GM18519 (cell line): ENCODE measurements around the gene DIAPH1.

ENCODE experiments used
- ATAC-seq: cut with Tn5 transposase; IDR thresholded peaks from one replicate; pipeline ENCODE4 v1.9.1; 2021; ENCODE audit warnings: mild to moderate bottlenecking, moderate library complexity; ENCODE audit not compliant: unreplicated experiment, low FRiP score

Gene DIAPH1

DNA sequence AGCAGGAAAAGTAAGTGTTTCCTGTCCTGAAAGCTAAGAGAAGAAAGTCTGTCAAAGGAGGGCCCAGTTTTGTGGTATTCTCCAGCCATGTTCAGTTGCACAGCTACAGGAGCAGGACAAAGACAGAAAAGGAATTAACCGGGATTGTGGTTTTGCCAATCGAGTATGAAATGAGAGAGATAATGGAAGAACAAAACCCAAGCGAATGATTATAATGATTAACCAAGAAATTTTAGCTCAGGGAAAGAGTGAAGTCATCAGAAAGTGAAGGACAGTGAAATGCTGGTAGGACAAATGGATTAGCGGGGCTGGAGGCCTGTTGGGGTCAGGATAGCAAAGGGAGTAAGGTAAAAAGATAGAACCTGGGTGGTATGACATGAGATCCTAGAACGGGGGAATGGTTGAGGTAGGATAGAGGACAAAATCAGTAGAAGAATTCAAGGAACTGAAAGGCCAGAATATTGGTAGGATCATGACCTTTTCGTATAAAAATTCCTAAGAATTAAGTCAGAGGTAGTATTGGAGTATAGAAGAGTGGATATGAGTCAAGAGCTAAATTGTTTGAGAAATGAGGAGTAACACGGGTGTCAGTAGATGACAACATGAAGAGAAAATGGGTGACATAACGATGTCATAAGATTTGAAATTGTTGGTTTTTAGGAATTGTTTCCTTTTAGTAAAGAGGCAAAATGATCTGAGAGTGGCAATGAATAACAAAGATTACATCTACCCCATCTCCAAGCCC, 52.8 kb downstream of the DIAPH1 start:
- ATAC-seq = no peak

GRCh38 chr5:141564216-141564692, 54.5 kb downstream of the DIAPH1 start:
- peak; percentile 91 for ATAC-seq

- no peak for ATAC-seq
Measured at GRCh38 chr5:141560725-141561483, 57.9 kb downstream of the DIAPH1 start.

- no peak for ATAC-seq
Measured at GRCh38 chr5:141560151-141560550, 58.6 kb downstream of the DIAPH1 start.

DNA sequence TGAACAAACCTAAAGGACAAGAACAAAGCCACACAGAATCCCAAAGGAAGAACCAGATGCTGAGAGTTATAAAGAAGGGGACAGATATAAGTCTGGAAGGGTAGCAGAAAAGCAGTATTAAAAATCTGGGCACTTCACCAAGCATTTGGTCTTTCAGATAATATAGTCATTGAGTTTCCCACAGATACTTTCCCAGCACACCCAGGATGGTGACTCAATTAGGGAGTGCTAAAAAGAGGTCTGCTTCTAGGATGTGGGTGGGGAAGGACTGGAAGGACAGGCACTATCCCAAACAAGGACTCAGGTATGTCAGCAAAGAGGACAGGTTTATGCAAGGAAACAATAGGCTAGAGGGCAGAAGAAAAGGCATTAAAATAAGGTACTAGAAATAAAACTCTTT, 59.3 kb downstream of the DIAPH1 start:
- no peak for ATAC-seq

DNA sequence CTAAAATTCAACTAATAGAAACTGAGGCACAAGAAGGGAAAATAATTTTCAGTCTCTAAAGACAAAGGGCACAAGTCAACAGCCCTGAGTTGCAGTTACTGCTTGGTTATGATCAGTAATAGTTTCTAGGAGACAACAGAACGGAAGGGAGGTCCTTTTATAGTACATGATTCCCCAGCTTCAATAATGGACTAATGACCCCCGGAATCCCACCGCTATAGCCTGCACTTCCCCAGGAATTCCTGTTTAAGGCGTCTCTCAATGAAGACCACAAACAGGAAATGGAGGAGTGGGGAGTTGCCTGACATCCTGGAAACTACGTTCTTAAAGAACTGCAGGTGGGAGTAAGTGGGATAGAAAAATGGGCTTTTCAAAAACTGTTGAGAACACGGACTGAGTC, 60.6 kb downstream of the DIAPH1 start:
- ATAC-seq = no peak

DNA sequence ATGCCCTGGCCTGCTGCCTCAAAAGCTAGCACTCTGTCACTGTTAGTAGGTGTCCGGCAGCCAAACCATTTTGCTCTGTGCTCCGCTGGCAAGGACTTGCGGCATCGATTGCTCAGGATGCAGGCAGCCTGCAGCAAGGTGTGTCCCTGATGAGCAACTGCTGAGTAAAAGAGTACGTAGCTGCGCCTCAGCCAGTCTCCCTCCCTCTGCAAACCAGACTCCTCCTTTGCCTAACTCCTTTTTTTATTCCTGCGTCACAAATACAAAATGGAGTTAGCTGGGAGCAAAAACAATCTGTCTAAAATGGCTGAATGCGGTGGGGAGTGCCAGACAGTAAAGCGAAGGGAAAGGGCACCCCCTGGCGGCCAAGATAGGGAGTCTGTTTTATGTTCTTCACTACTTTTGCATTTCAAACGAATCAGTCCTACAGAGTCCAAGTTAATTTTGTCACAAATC, 61.1 kb downstream of the DIAPH1 start:
- peak; percentile 50 for ATAC-seq

DNA sequence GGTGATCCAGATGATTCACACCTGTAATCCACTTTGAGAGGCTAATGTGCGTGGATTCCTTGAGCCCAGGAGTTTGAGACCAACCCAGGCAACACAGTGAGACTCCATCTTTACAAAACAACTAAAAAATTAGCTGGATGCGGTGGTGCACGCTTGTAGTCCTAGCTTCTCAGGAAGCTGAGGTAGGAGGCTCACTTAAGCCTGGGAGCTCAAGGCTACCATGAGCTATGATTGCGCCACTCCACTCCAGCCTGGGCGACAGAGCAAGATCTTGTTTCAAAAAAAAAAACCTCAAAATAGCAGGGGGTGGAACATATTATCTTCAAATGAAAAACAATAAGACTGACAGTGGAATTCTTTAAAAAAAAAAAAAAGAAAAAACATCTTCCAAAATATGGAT, 70.9 kb downstream of the DIAPH1 start:
- no peak for ATAC-seq

- ATAC-seq = no peak
Measured at GRCh38 chr5:141547488-141547887, 71.3 kb downstream of the DIAPH1 start.

DNA sequence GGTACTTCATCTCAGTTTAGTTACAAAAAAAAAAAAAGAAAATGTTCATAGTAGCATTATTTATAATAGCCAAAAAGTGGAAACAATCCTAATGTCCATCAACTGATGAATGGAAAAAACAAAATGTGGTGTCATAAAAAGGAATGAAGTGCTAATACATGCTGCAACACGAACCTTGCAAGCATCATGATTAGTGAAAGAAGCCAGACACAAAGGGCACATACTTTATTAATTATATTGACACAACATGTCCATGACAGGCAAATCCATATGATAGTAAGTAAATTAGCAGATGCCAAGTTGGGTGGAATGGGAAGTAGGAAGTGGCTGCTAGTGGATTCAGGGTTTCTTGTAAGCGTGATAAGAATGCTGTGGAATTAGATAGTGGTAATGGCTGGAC, 75.7 kb downstream of the DIAPH1 start:
- no peak for ATAC-seq

GRCh38 chr5:141534492-141535213, 84.1 kb downstream of the DIAPH1 start:
- ATAC-seq = no peak

DNA sequence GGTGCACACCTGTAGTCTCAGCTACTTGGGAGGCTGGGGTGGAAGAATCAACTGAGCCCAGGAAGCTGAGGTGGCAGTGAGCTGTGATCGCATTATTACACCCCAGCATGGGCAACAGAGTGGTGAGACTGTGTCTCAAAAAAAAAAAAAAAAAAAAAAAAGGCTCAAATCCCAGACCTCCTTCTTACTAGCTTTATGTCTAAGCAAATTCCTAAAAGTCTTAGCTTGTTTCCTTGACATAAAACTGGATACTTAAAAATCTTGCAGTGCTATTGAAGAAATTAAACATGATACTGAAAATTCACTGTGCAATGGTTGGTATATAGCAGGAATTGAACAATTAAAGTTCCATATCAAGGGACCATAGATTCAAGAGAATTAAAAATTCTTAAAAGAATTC, 84.9 kb downstream of the DIAPH1 start:
- no peak for ATAC-seq

DNA sequence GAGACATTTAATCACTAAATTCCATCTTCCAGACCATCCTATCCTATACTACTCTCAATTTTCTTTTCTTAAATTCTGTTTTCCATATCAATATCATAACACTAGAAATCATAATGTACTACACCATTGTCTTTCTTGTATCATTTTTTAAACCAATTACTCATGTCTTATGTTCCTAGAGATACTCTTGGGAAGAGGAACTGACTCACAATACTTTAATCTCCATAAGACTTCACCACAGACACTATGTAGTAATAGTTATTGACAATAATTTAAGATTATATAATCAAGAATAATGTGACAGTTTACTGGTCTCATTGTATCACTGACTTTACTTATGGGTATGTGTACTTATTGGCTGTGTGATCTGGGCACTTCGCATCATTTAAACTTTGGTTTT, 86.1 kb downstream of the DIAPH1 start:
- no peak for ATAC-seq

DNA sequence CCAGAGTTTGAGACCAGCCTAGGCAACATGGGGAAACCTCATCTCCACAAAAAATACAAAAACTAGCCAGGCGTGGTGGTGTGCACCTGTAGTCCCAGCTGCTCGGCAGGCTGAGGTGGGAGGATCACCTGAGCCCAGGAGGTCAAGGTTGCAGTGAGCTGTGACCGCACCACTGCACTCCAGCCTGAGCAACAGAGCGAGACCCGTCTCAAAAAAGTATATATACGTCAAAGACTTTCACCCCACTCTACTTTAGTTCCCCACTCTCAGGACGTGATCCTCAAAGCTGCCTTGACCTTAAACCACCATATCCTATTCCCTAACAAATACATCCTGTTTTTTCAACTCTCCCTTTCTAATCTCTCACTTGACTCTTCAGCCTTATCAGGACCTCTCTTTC, 88.9 kb downstream of the DIAPH1 start:
- peak; percentile 32 for ATAC-seq

GRCh38 chr5:141529002-141529401, 89.8 kb downstream of the DIAPH1 start:
- peak; percentile 46 for ATAC-seq

DNA sequence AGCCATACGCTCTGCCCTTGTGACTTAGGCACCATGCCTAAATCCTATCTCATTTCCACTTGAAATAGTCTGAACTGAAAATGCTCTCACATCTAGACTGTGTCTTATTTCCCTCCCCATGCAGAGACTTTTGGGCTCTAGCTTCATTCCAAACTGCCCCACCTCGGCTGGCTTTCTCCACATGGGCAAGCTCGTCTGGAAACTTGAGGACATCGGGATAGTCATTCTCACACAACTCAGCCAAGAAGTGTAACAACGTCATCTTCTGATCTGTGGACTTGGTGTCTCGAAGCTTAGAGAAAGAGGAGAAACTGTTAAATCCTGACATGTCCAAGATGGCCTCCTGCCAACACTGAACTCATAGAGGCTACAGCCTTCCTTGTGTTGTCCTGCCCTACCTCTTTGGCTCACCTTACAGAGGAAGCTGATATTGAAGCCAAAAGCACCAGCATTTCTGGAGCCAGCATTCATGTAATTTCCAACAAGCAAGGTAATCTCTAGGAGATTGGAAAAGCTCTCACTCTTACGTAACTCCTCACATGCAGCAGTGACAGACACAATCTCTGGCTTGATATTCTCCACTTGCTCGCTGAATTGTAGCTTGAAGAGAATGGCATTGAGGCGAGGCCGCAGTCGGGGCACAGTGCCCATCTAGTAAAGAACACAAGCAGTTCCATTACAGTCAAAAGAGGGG, 90.4 kb downstream of the DIAPH1 start:
- no peak for ATAC-seq

- ATAC-seq = no peak
Measured at GRCh38 chr5:141527426-141527825, 91.4 kb downstream of the DIAPH1 start.

DNA sequence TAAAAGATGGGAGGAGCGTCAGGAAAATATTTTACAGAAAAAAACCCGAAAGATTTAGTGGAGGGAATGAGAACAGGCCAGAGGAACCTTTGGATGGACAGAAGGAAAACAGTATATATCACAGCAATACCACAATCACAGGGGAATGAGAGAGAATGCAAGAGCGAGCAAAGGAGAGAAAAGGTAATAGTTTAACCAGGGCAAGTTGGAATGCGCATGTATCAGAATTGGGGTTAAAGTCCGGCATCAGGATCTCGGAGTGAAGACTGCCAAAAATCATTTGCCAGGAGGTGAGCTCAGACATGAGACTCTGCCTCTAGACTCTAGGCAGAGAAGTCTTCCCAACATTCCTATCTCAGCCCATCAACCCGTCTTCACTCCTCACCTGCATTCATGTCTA, 93.1 kb downstream of the DIAPH1 start:
- ATAC-seq = no peak

DNA sequence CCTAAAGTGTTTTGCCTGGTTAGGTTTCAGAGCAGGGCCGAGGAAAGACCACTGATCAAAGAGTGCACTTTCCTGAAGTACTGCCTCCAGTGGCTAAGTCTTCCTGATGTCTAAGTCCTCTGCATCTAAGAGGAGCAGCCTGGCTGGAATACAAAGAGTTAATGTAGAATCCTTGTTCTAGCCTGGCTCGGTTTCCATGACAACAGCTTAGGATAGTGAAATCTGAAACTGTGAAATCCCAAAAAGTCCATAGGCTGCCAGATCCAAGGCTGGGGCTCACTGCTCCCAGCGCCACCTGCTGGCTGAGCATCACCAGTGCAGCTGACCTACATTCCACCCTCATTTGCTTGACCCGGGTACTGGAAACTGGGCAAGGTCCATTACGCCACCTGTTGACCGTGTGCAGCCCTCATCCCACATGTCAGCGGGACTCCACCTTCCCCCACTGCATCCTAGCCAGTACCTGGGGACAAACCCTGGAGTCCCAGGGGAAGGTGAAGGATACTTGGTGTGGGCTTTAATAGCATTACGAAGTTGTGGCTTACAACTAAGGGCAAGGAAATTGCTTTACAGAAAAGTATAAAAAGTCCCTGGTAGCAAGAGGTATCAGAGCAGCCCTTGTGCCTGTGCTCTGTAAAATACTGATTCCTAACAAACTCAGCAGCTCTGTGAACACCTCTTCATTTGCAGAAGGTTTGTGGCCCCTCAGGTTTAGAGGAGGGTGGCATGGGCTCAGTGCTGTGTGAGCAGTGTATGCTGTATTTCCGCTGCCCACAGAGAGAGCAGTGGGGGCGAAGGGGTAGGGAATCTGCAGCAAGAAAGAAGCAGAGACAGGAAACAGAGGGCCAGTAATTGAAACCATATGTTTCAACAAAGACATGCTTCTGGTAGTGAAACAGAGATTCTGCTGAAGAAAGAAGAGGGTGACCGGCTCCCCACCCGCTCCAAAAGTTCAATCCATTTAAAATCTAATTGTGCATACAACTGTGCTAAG, 93.9 kb downstream of the DIAPH1 start:
- ATAC-seq = peak; percentile 32
